BJ (cell line): ENCODE results near the gene PRELID2. TPM values are rescaled to one million over a fixed set of nuclear protein-coding genes. Genes with fewer than 3 reads are reported as not detected.

ENCODE experiments used
- CTCF ChIA-PET: fragments of 350-600 bp; formaldehyde crosslinking; extraction: SDS; loops from one replicate; lab custom pipeline; 2021; ENCODE audit warnings: antibody characterized with exemption, inconsistent platforms; lab: Yijun Ruan, JAX
- POLR2A ChIA-PET: fragments of 300-600 bp; sonication (Branson Sonifier 250); formaldehyde crosslinking; extraction: SDS; loops from one replicate; lab custom pipeline; 2021; ENCODE audit warnings: antibody characterized with exemption; lab: Charles Lee
- DNase-seq: peaks from one replicate; pipeline ENCODE4 v3.0.0-alpha.2; 2011; ENCODE audit warnings: low read depth
- H3K27me3 ChIP-seq: 2 replicates; pipeline ENCODE4 v1.6.0; 2011; ENCODE audit warnings: low read length; ENCODE audit not compliant: control insufficient read depth, insufficient read depth
- H3K36me3 ChIP-seq: 2 replicates; pipeline ENCODE4 v1.5.1; 2011; ENCODE audit warnings: low read length; ENCODE audit not compliant: control insufficient read depth, insufficient read depth
- H3K4me3 ChIP-seq: 2 replicates; pipeline ENCODE4 v1.5.1; 2011; ENCODE audit warnings: low read depth, mild to moderate bottlenecking, control low read depth, low read length
- polyA plus RNA-seq: library from polyadenylated mRNA; depleted of rRNA; stranded (reverse); fragments of >200 nt; gene quantifications from 2 replicates; pipeline ENCODE4 v1.2.3, GENCODE V29; 2011
- TF ChIP-seq, protein P1 (sequence below): IDR thresholded peaks from 2 replicates; pipeline ENCODE4 v1.5.1; 2011; ENCODE audit warnings: low read depth, mild to moderate bottlenecking, control low read depth, inconsistent platforms, low read length, moderate library complexity; ENCODE audit not compliant: insufficient read depth

PRELID2 gene
- polyA plus RNA-seq, 1 experiment = 3.0 TPM

DNA sequence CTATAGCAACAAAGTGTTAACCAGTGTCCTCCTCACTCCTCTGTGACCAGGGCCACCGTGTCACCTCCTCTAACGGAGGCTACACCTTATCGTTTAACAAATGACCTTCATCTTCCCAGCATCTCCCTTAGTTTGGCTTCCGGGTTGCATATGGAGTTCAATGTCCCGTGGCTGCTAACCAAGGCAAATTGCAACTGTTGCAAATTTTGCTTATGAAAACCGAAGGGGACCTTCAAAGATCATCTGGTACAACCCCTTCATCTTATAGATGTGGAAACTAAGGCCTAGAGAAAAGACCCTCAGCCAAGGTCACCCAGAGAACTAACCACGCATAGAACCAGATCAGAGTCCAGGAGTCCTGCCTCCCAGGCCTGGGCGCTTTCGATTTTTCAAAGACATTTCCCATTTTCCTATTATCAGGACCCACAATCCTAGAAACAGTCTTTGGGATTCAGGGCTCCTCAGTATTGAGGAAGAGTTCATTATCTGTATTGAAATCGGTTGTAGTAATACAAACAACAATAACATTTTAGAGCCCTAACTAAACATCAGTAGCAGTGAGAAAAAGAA lies 1.4 kb downstream of the PRELID2 start:
- TF ChIP-seq, protein P1, sequence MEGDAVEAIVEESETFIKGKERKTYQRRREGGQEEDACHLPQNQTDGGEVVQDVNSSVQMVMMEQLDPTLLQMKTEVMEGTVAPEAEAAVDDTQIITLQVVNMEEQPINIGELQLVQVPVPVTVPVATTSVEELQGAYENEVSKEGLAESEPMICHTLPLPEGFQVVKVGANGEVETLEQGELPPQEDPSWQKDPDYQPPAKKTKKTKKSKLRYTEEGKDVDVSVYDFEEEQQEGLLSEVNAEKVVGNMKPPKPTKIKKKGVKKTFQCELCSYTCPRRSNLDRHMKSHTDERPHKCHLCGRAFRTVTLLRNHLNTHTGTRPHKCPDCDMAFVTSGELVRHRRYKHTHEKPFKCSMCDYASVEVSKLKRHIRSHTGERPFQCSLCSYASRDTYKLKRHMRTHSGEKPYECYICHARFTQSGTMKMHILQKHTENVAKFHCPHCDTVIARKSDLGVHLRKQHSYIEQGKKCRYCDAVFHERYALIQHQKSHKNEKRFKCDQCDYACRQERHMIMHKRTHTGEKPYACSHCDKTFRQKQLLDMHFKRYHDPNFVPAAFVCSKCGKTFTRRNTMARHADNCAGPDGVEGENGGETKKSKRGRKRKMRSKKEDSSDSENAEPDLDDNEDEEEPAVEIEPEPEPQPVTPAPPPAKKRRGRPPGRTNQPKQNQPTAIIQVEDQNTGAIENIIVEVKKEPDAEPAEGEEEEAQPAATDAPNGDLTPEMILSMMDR = no peak
- Histone ChIP-seq H3K27me3 (no peaks in the 10 kb centered on the region), H3K4me3 (no peak overlapping the region), H3K36me3 (no peaks in the 10 kb centered on the region)
- ChIA-PET CTCF (interaction anchor here (1.3 to 2.2 kb wide), 2 partner anchors 8 to 294 kb away, joined by 3 to 16 read pairs; no protein-coding TSS in a partner anchor), POLR2A (no interaction called here)
- no peak for DNase-seq

GRCh38 chr5:145830594-145830993 lies 4.5 kb downstream of the PRELID2 start:
- Histone ChIP-seq H3K27me3 (no peaks in the 10 kb centered on the region), H3K4me3 (no peak overlapping the region), H3K36me3 (no peaks in the 10 kb centered on the region)
- TF ChIP-seq, protein P1 = no peak
- ChIA-PET POLR2A (no interaction called here), CTCF (interaction anchor here (0.5 to 1.6 kb wide), 5 partner anchors 58 to 1627 kb away, joined by 3 to 5 read pairs (median 4); no protein-coding TSS in a partner anchor)
- no peak for DNase-seq

GRCh38 chr5:145829708-145830361 lies 5.3 kb downstream of the PRELID2 start:
- POLR2A ChIA-PET = no interaction called here
- Histone ChIP-seq H3K4me3 (no peak overlapping the region), H3K27me3 (no peaks in the 10 kb centered on the region), H3K36me3 (no peaks in the 10 kb centered on the region)
- CTCF ChIA-PET = interaction anchor here (0.5 to 1.6 kb wide), 3 partner anchors 219 to 1239 kb away, joined by 3 to 5 read pairs (median 4); no protein-coding TSS in a partner anchor
- TF ChIP-seq, protein P1 = no peak
- no peak for DNase-seq

DNA sequence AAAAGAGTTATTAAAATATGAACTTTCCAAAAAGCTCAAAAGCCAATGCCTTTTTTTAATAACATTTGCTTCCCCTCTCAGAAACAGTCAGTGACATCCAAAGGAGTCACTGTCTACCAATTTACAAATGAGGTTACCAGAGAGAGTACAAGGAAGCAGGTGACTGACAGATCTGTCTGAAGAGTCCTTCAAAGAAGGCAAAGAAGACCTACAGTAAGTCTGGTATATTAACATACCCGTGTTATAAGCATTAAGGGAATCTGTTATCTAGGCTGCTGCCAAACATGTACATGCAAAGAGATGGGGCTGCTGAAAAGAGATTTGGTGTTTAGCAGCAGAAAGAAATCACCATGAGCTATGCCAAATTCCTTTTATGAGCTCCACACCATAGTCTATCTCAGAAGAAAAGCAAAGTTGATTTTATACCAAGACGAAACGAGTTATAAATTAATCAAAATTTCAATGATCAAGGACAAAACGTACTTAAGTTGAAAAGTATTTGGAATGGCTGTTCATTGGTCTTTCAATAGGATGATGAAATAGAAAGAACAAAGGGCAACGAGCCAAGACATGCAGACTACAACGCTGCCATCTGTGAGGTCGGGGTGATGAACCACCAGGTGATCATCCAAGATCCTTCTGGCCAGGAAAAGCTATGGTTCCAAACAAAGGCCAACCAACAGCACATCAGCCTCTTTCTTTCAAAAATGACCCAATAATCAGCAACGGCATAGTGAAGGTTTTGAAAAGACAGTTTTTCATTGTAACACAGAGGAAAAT lies 8.1 kb downstream of the PRELID2 start:
- DNase-seq = no peak
- ChIA-PET POLR2A (no interaction called here), CTCF (interaction anchor here (0.5 to 3.5 kb wide), 14 partner anchors 8 to 1622 kb away, joined by 3 to 39 read pairs (median 4); partner anchors contain the start of gene PRELID2)
- TF ChIP-seq, protein P1 = no peak
- no peaks in the 10 kb centered on the region for H3K36me3 ChIP-seq
- no peaks in the 10 kb centered on the region for H3K27me3 ChIP-seq
- H3K4me3 ChIP-seq = no peak overlapping the region

DNA sequence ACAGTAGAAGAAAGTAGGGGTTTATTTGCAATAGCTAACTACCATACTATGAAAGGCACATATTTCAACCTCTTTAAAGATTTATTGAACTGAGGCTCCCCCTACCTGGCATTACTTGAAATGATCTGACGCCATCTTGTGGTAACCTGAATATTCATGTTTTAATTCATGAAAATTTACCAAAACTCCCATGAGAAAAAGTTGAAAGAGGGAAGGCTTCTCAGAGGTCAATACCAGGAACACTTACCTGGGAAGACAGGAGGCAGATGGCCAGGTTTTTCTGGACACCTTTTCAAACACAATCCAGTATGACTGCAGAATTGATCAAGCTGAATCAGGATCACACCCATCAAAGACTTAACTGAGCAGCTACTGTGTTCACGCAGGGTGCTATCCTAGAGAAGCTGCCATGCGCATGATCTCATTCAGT lies 9.4 kb downstream of the PRELID2 start:
- CTCF ChIA-PET = interaction anchor here (0.6 to 3.5 kb wide), 29 partner anchors 9 to 1621 kb away, joined by 3 to 39 read pairs (median 4); partner anchors contain the start of gene PRELID2
- Histone ChIP-seq H3K27me3 (no peaks in the 10 kb centered on the region), H3K36me3 (0 out of 2 replicates have a peak, but pooled peaks cover 1% of the 10 kb centered on the region), H3K4me3 (no peak overlapping the region)
- POLR2A ChIA-PET = no interaction called here
- TF ChIP-seq, protein P1 = peak; percentile 80
- no peak for DNase-seq
